Activated CD4-positive, alpha-beta T cell treated with anti-CD3 and anti-CD28 coated beads for 36 hours (primary cell): Measurements from ENCODE around the gene GAREM1. TPM values are rescaled to one million over a fixed set of nuclear protein-coding genes. Genes with fewer than 3 reads are reported as not detected.

Source experiments
- ATAC-seq: fragments of 200-7000 bp; cut with Tn5 transposase; one replicate; pipeline ENCODE4 v1.10.0; 2021; ENCODE audit warnings: mild to moderate bottlenecking, moderate library complexity
- CTCF ChIA-PET: fragments of 350-600 bp; sonication (Branson Sonifier 250); formaldehyde crosslinking; loops from one replicate; lab custom pipeline; 2021; ENCODE audit warnings: antibody characterized with exemption; lab: Charles Lee
- POLR2A ChIA-PET: fragments of 350-600 bp; sonication (Branson Sonifier 250); formaldehyde crosslinking; loops from one replicate; lab custom pipeline; 2021; ENCODE audit warnings: antibody characterized with exemption, inconsistent platforms; lab: Charles Lee
- DNase-seq: peaks from one replicate; pipeline ENCODE4 v3.0.0-alpha.2; 2020
- H3K27ac Mint-ChIP-seq: one replicate; pipeline ENCODE4 v1.8.0; 2021; ENCODE audit warnings: mixed read lengths
- H3K27me3 Mint-ChIP-seq: one replicate; pipeline ENCODE4 v1.8.0; 2021; ENCODE audit warnings: mixed read lengths
- H3K36me3 Mint-ChIP-seq: one replicate; pipeline ENCODE4 v1.8.0; 2021; ENCODE audit warnings: low read depth, mixed read lengths
- H3K4me1 Mint-ChIP-seq: one replicate; pipeline ENCODE4 v1.8.0; 2021; ENCODE audit warnings: mixed read lengths
- H3K4me3 Mint-ChIP-seq: one replicate; pipeline ENCODE4 v1.8.0; 2021; ENCODE audit warnings: mild to moderate bottlenecking, moderate library complexity, mixed read lengths
- H3K9me3 Mint-ChIP-seq: one replicate; pipeline ENCODE4 v1.8.0; 2021; ENCODE audit warnings: low read depth, mixed read lengths
- intact Hi-C, 2 experiments: fragments of 100-400 bp; cut with DNase I in 1 of 2; cut with micrococcal nuclease in 1 of 2; formaldehyde crosslinking; loops; one replicate each; pipeline versions ENCODE4 v1.14.2 to v1.15.1; 2022 to 2024; cut with DNase I, micrococcal nuclease
- total RNA-seq, 2 experiments: library from RNA; stranded (reverse); gene quantifications; one replicate each; pipeline ENCODE4 v1.2.3, GENCODE V29; 2021

The GAREM1 gene
- total RNA-seq, 2 experiments from 2014 or later = not detected

GRCh38 chr18:32324181-32324580 is 146.5 kb downstream of the GAREM1 start:
- Mint-ChIP-seq H3K4me3 (no peak overlapping the region), H3K27me3 (peaks cover 15% of the 10 kb centered on the region), H3K36me3 (no peaks in the 10 kb centered on the region), H3K9me3 (no peaks in the 10 kb centered on the region), H3K27ac (no peak overlapping the region), H3K4me1 (no peaks in the 10 kb centered on the region)
- DNase-seq (no peak), ATAC-seq (no peak)
- intact Hi-C loops = no loop called here
- POLR2A ChIA-PET = no interaction called here
- CTCF ChIA-PET = no interaction called here

- ChIA-PET CTCF (interaction anchor here (1.6 kb wide), 1 partner anchor 32 kb away, joined by 4 read pairs; no protein-coding TSS in a partner anchor), POLR2A (no interaction called here)
- Mint-ChIP-seq H3K27me3 (peaks cover 15% of the 10 kb centered on the region), H3K36me3 (no peaks in the 10 kb centered on the region), H3K4me3 (no peak overlapping the region), H3K27ac (no peak overlapping the region), H3K9me3 (no peaks in the 10 kb centered on the region), H3K4me1 (no peaks in the 10 kb centered on the region)
- ATAC-seq (no peak), DNase-seq (no peak)
- intact Hi-C loops = no loop called here
Observed at GRCh38 chr18:32321826-32322225, 148.9 kb downstream of the GAREM1 start.

- peaks cover 10% of the 10 kb centered on the region for H3K27me3 Mint-ChIP-seq
- ATAC-seq (no peak), DNase-seq (no peak)
- CTCF ChIA-PET = no interaction called here
- no peak overlapping the region for H3K4me3 Mint-ChIP-seq
- POLR2A ChIA-PET = no interaction called here
- no peak overlapping the region for H3K27ac Mint-ChIP-seq
- no peaks in the 10 kb centered on the region for H3K36me3 Mint-ChIP-seq
- no peaks in the 10 kb centered on the region for H3K9me3 Mint-ChIP-seq
- H3K4me1 Mint-ChIP-seq = no peaks in the 10 kb centered on the region
- intact Hi-C loops = no loop called here
Observed at GRCh38 chr18:32319084-32319483, 151.6 kb downstream of the GAREM1 start.

- intact Hi-C loops = no loop called here
- ChIA-PET POLR2A (no interaction called here), CTCF (interaction anchor here (1.6 kb wide), 1 partner anchor 233 kb away, joined by 3 read pairs; no protein-coding TSS in a partner anchor)
- Mint-ChIP-seq H3K27me3 (peaks cover 10% of the 10 kb centered on the region), H3K4me1 (no peaks in the 10 kb centered on the region), H3K36me3 (no peaks in the 10 kb centered on the region), H3K4me3 (no peak overlapping the region), H3K27ac (no peak overlapping the region), H3K9me3 (no peaks in the 10 kb centered on the region)
- no peak for DNase-seq
- ATAC-seq = no peak
Observed at GRCh38 chr18:32318581-32318980, 152.1 kb downstream of the GAREM1 start.

- DNase-seq (no peak), ATAC-seq (no peak)
- intact Hi-C loops = no loop called here
- Mint-ChIP-seq H3K27me3 (peaks cover 8% of the 10 kb centered on the region), H3K4me1 (no peaks in the 10 kb centered on the region), H3K9me3 (no peaks in the 10 kb centered on the region), H3K36me3 (no peaks in the 10 kb centered on the region), H3K27ac (no peak overlapping the region), H3K4me3 (no peak overlapping the region)
- ChIA-PET CTCF (interaction anchor here (0.7 to 1.6 kb wide), 2 partner anchors 23 to 234 kb away, joined by 3 read pairs; no protein-coding TSS in a partner anchor), POLR2A (no interaction called here)
Observed at GRCh38 chr18:32317651-32318050, 153.0 kb downstream of the GAREM1 start.

GRCh38 chr18:32315881-32316280 is 154.8 kb downstream of the GAREM1 start:
- intact Hi-C loops = no loop called here
- CTCF ChIA-PET = interaction anchor here (1.3 kb wide), 1 partner anchor 155 kb away, joined by 3 read pairs; the partner anchor contains the start of gene GAREM1
- Mint-ChIP-seq H3K4me1 (no peaks in the 10 kb centered on the region), H3K27ac (no peak overlapping the region), H3K27me3 (peaks cover 2% of the 10 kb centered on the region), H3K36me3 (no peaks in the 10 kb centered on the region), H3K9me3 (no peaks in the 10 kb centered on the region), H3K4me3 (no peak overlapping the region)
- no peak for ATAC-seq
- DNase-seq = no peak
- POLR2A ChIA-PET = no interaction called here

- no peak overlapping the region for H3K27ac Mint-ChIP-seq
- H3K9me3 Mint-ChIP-seq = no peaks in the 10 kb centered on the region
- H3K27me3 Mint-ChIP-seq = no peaks in the 10 kb centered on the region
- H3K36me3 Mint-ChIP-seq = no peaks in the 10 kb centered on the region
- intact Hi-C loops = no loop called here
- ChIA-PET POLR2A (no interaction called here), CTCF (interaction anchor here (1.0 to 1.6 kb wide), 2 partner anchors 22 to 242 kb away, joined by 3 to 9 read pairs; no protein-coding TSS in a partner anchor)
- DNase-seq = no peak
- ATAC-seq = no peak
- no peaks in the 10 kb centered on the region for H3K4me1 Mint-ChIP-seq
- no peak overlapping the region for H3K4me3 Mint-ChIP-seq
Observed at GRCh38 chr18:32310774-32311173, 159.9 kb downstream of the GAREM1 start.

GRCh38 chr18:32310101-32310500 is 160.6 kb downstream of the GAREM1 start:
- no peaks in the 10 kb centered on the region for H3K4me1 Mint-ChIP-seq
- intact Hi-C loops = no loop called here
- ATAC-seq (no peak), DNase-seq (no peak)
- H3K9me3 Mint-ChIP-seq = no peaks in the 10 kb centered on the region
- no peak overlapping the region for H3K4me3 Mint-ChIP-seq
- no peak overlapping the region for H3K27ac Mint-ChIP-seq
- CTCF ChIA-PET = interaction anchor here (1.0 to 1.6 kb wide), 2 partner anchors 21 to 243 kb away, joined by 3 to 9 read pairs; no protein-coding TSS in a partner anchor
- H3K36me3 Mint-ChIP-seq = no peaks in the 10 kb centered on the region
- H3K27me3 Mint-ChIP-seq = peaks cover 2% of the 10 kb centered on the region
- POLR2A ChIA-PET = no interaction called here

GRCh38 chr18:32308493-32309120 is 162.1 kb downstream of the GAREM1 start:
- ChIA-PET CTCF (no interaction called here), POLR2A (no interaction called here)
- Mint-ChIP-seq H3K9me3 (no peaks in the 10 kb centered on the region), H3K27me3 (peaks cover 2% of the 10 kb centered on the region), H3K4me1 (no peaks in the 10 kb centered on the region), H3K4me3 (no peak overlapping the region), H3K27ac (no peak overlapping the region), H3K36me3 (no peaks in the 10 kb centered on the region)
- DNase-seq (no peak), ATAC-seq (no peak)
- intact Hi-C loops = no loop called here

GRCh38 chr18:32303400-32303799 is 167.3 kb downstream of the GAREM1 start:
- intact Hi-C loops = no loop called here
- peaks cover 6% of the 10 kb centered on the region for H3K27me3 Mint-ChIP-seq
- no peak overlapping the region for H3K27ac Mint-ChIP-seq
- no peaks in the 10 kb centered on the region for H3K9me3 Mint-ChIP-seq
- H3K4me3 Mint-ChIP-seq = no peak overlapping the region
- ChIA-PET POLR2A (no interaction called here), CTCF (interaction anchor here (0.7 to 1.1 kb wide), 2 partner anchors 32 to 1195 kb away, joined by 3 to 4 read pairs; no protein-coding TSS in a partner anchor)
- peaks cover 2% of the 10 kb centered on the region for H3K4me1 Mint-ChIP-seq
- ATAC-seq (no peak), DNase-seq (no peak)
- no peaks in the 10 kb centered on the region for H3K36me3 Mint-ChIP-seq

- H3K9me3 Mint-ChIP-seq = no peaks in the 10 kb centered on the region
- intact Hi-C loops = no loop called here
- no peak for DNase-seq
- peaks cover 2% of the 10 kb centered on the region for H3K4me1 Mint-ChIP-seq
- POLR2A ChIA-PET = no interaction called here
- no peaks in the 10 kb centered on the region for H3K36me3 Mint-ChIP-seq
- no peak overlapping the region for H3K4me3 Mint-ChIP-seq
- H3K27ac Mint-ChIP-seq = no peak overlapping the region
- H3K27me3 Mint-ChIP-seq = peaks cover 8% of the 10 kb centered on the region
- CTCF ChIA-PET = interaction anchor here (0.7 to 1.3 kb wide), 3 partner anchors 13 to 1194 kb away, joined by 3 to 6 read pairs (median 4); no protein-coding TSS in a partner anchor
- no peak for ATAC-seq
Observed at GRCh38 chr18:32302806-32303205, 167.9 kb downstream of the GAREM1 start.
